Measurements from ENCODE around the gene EGFL7. TPM values are rescaled to one million over a fixed set of nuclear protein-coding genes. Genes with fewer than 3 reads are reported as not detected.

Gene EGFL7
- total and polyA plus RNA-seq, 10 of the 15 experiments (the other 5 are each of a cell fraction or from before 2014, with no cell fraction given) = 0.06 to 0.46 (median 0.19) TPM; not detected in 5

DNA sequence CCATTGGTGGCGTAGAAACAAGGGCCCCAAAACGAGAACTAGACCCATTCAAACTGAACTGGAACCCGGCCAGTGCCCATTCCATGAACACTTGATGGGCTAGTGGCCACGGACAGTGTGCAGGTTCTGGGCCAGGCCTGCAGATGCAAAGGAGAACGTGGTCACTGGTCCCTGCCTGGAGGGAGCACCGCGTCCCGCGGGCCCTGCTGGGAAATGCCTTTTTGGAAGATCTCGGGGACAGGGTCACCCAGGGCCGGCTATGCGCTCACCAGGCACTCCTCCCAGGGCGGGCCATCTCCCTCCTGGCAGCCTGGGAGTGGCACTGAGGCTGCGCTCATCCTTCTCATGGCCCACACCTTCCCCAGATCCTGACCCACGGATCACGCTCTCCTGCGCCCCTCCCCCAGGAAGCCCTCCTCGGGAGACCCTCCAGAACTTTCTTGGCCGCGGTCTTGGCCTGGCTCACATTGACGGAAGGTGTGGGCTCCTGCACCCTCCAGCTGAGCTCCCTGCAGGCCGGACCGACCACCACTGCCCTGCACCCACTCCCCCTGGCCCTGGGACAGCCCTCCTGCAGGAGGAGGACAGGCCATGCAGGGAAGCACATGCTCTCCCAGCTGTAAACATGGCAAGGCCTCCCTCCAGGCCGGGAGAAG is 46.9 kb downstream of the EGFL7 start:
- intact Hi-C loops (cut with micrococcal nuclease; ENCODE audit: unreplicated experiment) = no loop called here
- in situ Hi-C loops (cut with MboI) = no loop called here
- no peak overlapping the region for H3K27ac ChIP-seq (ENCODE audit: control insufficient read depth, insufficient read depth)
- ChIA-PET SMC1A (ENCODE audit: uncharacterized antibody, unreplicated experiment) (no interaction called here), RAD21 (ENCODE audit: unreplicated experiment) (no interaction called here), CTCF (no interaction called here), POLR2A (no interaction called here)
- no peak for ATAC-seq
- H3K36me3 ChIP-seq (ENCODE audit: control insufficient read depth in 2 of 2, insufficient read depth in 2 of 2, low read length in 1 of 2) = no peaks in the 10 kb centered on the region
- no peak overlapping the region for H3K9ac ChIP-seq (ENCODE audit: control insufficient read depth, insufficient read depth, low read length)
- H3K79me2 ChIP-seq (ENCODE audit: control insufficient read depth, insufficient read depth, low read length) = no peaks in the 10 kb centered on the region
- no TSS peak for BruUV-seq (replicated peaks)
- H3K4me3 ChIP-seq = no peak overlapping the region
- no peak for DNase-seq (ENCODE audit: low read depth, low spot score)
- H3K4me1 ChIP-seq (ENCODE audit: control insufficient read depth, insufficient read depth, low read length) = no peaks in the 10 kb centered on the region
- no peak for TF ChIP-seq EZH2 (IDR thresholded peaks at IDR 0.05; ENCODE audit: borderline replicate concordance, control insufficient read depth, low read depth, low read length)
- no peak for TF ChIP-seq PAX8 (IDR thresholded peaks at IDR 0.05)
- no peak for TF ChIP-seq NFYA (IDR thresholded peaks at IDR 0.05; ENCODE audit: borderline replicate concordance, low read depth, low read length)
- TF ChIP-seq SRF (IDR thresholded peaks at IDR 0.05; ENCODE audit: low read depth in 2 of 2, low read length in 2 of 2) = no peak
- TF ChIP-seq ESRRA (IDR thresholded peaks at IDR 0.05; ENCODE audit: low read length) = no peak
- peaks cover 2 to 7% of the 10 kb centered on the region in 2 experiments; a peak in 3 of 4 replicates for H3K27me3 ChIP-seq (replicated peaks in 1 of 2; ENCODE audit: control insufficient read depth in 2 of 2, insufficient read depth in 2 of 2, low read length in 1 of 2)
- H2AFZ ChIP-seq (ENCODE audit: control insufficient read depth, low read depth, low read length) = no peak overlapping the region
- H3K9me3 ChIP-seq (replicated peaks; ENCODE audit: control insufficient read depth, insufficient read depth, low read length) = no peaks in the 10 kb centered on the region
- 51% methylated on average over 24 of the region's 24 CpGs for WGBS (ENCODE audit: insufficient coverage, insufficient replicate concordance, low lambda C conversion rate, missing lambda C conversion rate)
- H4K20me1 ChIP-seq (ENCODE audit: control insufficient read depth, insufficient read depth) = no peaks in the 10 kb centered on the region
- FAIRE-seq = no peak
- no peak overlapping the region for H3K4me2 ChIP-seq (ENCODE audit: control insufficient read depth, insufficient read depth)

DNA sequence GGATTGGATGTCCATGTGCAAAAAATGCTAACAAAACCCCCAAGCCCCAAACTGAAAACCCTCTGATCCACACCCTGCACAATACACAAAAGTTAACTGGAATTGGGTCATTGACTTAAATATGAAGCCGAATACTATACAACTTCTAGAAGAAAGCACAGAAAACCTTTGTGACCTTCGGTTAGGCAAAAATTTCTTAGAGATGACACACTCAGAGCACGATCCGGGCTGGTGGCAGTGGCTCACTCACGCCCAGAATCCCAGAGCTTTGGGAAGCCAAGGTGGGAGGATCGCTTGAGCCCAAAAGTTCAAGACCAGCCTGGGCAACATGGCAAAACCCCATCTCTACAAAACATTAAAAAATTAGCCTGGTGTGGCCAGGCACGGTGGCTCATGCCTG is 47.8 kb downstream of the EGFL7 start:
- Histone ChIP-seq H3K36me3 (ENCODE audit: control insufficient read depth in 2 of 2, insufficient read depth in 2 of 2, low read length in 1 of 2) (no peaks in the 10 kb centered on the region), H3K79me2 (ENCODE audit: control insufficient read depth, insufficient read depth, low read length) (no peaks in the 10 kb centered on the region), H3K9ac (ENCODE audit: control insufficient read depth, insufficient read depth, low read length) (no peak overlapping the region), H3K4me1 (ENCODE audit: control insufficient read depth, insufficient read depth, low read length) (no peaks in the 10 kb centered on the region), H3K4me3 (no peak overlapping the region), H2AFZ (ENCODE audit: control insufficient read depth, low read depth, low read length) (no peak overlapping the region), H3K27ac (ENCODE audit: control insufficient read depth, insufficient read depth) (no peak overlapping the region), H3K4me2 (ENCODE audit: control insufficient read depth, insufficient read depth) (no peak overlapping the region), H4K20me1 (ENCODE audit: control insufficient read depth, insufficient read depth) (no peaks in the 10 kb centered on the region), H3K9me3 (replicated peaks; ENCODE audit: control insufficient read depth, insufficient read depth, low read length) (no peaks in the 10 kb centered on the region), H3K27me3 (replicated peaks in 1 of 2; ENCODE audit: control insufficient read depth in 2 of 2, insufficient read depth in 2 of 2, low read length in 1 of 2) (peaks cover 2 to 7% of the 10 kb centered on the region in 2 experiments)
- ChIA-PET CTCF (no interaction called here), POLR2A (no interaction called here), RAD21 (ENCODE audit: unreplicated experiment) (no interaction called here), SMC1A (ENCODE audit: uncharacterized antibody, unreplicated experiment) (no interaction called here)
- TF ChIP-seq SMAD5 (IDR thresholded peaks at IDR 0.05; ENCODE audit: low read depth) (no peak), SRF (IDR thresholded peaks at IDR 0.05; ENCODE audit: low read depth in 2 of 2, low read length in 2 of 2) (no peak), CHD1 (IDR thresholded peaks at IDR 0.05; ENCODE audit: low read depth, low read length) (no peak), HDGF (IDR thresholded peaks at IDR 0.05) (no peak), MXI1 (IDR thresholded peaks at IDR 0.05; ENCODE audit: low read depth, low read length) (no peak)
- TF ChIP-seq, protein P1, sequence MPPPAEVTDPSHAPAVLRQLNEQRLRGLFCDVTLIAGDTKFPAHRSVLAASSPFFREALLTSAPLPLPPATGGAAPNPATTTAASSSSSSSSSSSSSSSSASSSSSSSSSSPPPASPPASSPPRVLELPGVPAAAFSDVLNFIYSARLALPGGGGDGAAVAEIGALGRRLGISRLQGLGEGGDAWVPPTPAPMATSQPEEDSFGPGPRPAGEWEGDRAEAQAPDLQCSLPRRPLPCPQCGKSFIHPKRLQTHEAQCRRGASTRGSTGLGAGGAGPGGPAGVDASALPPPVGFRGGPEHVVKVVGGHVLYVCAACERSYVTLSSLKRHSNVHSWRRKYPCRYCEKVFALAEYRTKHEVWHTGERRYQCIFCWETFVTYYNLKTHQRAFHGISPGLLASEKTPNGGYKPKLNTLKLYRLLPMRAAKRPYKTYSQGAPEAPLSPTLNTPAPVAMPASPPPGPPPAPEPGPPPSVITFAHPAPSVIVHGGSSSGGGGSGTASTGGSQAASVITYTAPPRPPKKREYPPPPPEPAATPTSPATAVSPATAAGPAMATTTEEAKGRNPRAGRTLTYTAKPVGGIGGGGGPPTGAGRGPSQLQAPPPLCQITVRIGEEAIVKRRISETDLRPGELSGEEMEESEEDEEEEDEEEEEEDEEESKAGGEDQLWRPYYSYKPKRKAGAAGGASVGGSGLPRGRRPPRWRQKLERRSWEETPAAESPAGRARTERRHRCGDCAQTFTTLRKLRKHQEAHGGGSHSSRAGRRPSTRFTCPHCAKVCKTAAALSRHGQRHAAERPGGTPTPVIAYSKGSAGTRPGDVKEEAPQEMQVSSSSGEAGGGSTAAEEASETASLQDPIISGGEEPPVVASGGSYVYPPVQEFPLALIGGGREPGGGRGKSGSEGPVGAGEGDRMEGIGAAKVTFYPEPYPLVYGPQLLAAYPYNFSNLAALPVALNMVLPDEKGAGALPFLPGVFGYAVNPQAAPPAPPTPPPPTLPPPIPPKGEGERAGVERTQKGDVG (CRISPR knock-in tag; IDR thresholded peaks at IDR 0.05) = no peak
- TF ChIP-seq, protein P2, sequence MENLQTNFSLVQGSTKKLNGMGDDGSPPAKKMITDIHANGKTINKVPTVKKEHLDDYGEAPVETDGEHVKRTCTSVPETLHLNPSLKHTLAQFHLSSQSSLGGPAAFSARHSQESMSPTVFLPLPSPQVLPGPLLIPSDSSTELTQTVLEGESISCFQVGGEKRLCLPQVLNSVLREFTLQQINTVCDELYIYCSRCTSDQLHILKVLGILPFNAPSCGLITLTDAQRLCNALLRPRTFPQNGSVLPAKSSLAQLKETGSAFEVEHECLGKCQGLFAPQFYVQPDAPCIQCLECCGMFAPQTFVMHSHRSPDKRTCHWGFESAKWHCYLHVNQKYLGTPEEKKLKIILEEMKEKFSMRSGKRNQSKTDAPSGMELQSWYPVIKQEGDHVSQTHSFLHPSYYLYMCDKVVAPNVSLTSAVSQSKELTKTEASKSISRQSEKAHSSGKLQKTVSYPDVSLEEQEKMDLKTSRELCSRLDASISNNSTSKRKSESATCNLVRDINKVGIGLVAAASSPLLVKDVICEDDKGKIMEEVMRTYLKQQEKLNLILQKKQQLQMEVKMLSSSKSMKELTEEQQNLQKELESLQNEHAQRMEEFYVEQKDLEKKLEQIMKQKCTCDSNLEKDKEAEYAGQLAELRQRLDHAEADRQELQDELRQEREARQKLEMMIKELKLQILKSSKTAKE (IDR thresholded peaks at IDR 0.05; ENCODE audit: low read depth, poor library complexity, severe bottlenecking) = no peak
- TF ChIP-seq, protein P3, sequence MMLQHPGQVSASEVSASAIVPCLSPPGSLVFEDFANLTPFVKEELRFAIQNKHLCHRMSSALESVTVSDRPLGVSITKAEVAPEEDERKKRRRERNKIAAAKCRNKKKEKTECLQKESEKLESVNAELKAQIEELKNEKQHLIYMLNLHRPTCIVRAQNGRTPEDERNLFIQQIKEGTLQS (IDR thresholded peaks at IDR 0.05; ENCODE audit: borderline replicate concordance, extremely low read depth, low read depth, low read length) = no peak
- ATAC-seq (no peak), DNase-seq (ENCODE audit: low read depth, low spot score) (no peak), FAIRE-seq (no peak)
- in situ Hi-C loops (cut with MboI) = no loop called here
- intact Hi-C loops (cut with micrococcal nuclease; ENCODE audit: unreplicated experiment) = no loop called here
- WGBS (ENCODE audit: insufficient coverage, insufficient replicate concordance, low lambda C conversion rate, missing lambda C conversion rate) = 39% methylated on average over 7 of the region's 7 CpGs
- no TSS peak for BruUV-seq (replicated peaks)

Measured in GM12878 (cell line).